Gastroesophageal sphincter (tissue), 3 donors: ENCODE data around the gene PARM1.

Experiments used
- CTCF ChIP-seq, 4 experiments: fragments of 200-600 bp in 2 of 4; fragments of 450-650 bp in 2 of 4; sonication (generic) in 1 of 4; IDR thresholded peaks; one replicate each; pipeline ENCODE4 v1.5.1; 2017 to 2019; ENCODE audit warnings: antibody characterized with exemption in 4 of 4, mild to moderate bottlenecking in 2 of 4, moderate library complexity in 2 of 4
- POLR2AphosphoS5 ChIP-seq: sonication (generic); formaldehyde crosslinking; IDR thresholded peaks from one replicate; pipeline ENCODE4 v1.6.1; 2017; ENCODE audit warnings: antibody characterized with exemption

GRCh38 chr4:74897386-74897785 lies 35.5 kb upstream of the PARM1 start:
- TF ChIP-seq CTCF (IDR thresholded peaks at IDR 0.05) (no peak), POLR2AphosphoS5 (no peak)
